Large intestine (tissue), 12 donors: ENCODE measurements around the gene CPB1. TPM values are rescaled to one million over a fixed set of nuclear protein-coding genes. Genes with fewer than 3 reads are reported as not detected.
"Not testable (repeated sequence)": the region's sequence is repeated elsewhere in the genome, so short reads cannot be mapped to it uniquely, and the experiment has no call there.

Source experiments
- DNase-seq, 2 donors: peaks; one replicate each; pipeline versions ENCODE4 v3.0.0 to v3.0.0-alpha.2; 2013
- H3K27ac ChIP-seq: one replicate; pipeline ENCODE4 v1.5.1; 2013; ENCODE audit warnings: low read length
- H3K27me3 ChIP-seq: 2 replicates; pipeline ENCODE4 v1.6.1; 2013; ENCODE audit warnings: low read length; ENCODE audit not compliant: control insufficient read depth, insufficient read depth
- H3K36me3 ChIP-seq: 2 replicates; pipeline ENCODE4 v1.6.1; 2013; ENCODE audit warnings: low read length; ENCODE audit not compliant: control insufficient read depth, insufficient read depth
- H3K4me1 ChIP-seq: one replicate; pipeline ENCODE4 v1.6.1; 2013; ENCODE audit warnings: low read length; ENCODE audit not compliant: control insufficient read depth, insufficient read depth
- H3K4me3 ChIP-seq: one replicate; pipeline ENCODE4 v1.5.1; 2013; ENCODE audit warnings: low read length
- H3K9me3 ChIP-seq: one replicate; pipeline ENCODE4 v1.6.1; 2013; ENCODE audit warnings: mild to moderate bottlenecking, low read depth, low read length, moderate library complexity; ENCODE audit not compliant: control insufficient read depth
- WGBS: methylation state at CpG from one replicate; pipeline ENCODE4 v1.1.5; 2013; ENCODE audit warnings: low lambda C conversion rate; ENCODE audit not compliant: insufficient coverage; 5-methylcytosine and 5-hydroxymethylcytosine counted together
- long read RNA-seq, 11 donors: transcript quantifications; one replicate each; lab custom pipeline, GENCODE V29; 2026
- polyA plus RNA-seq: library from polyadenylated mRNA; unstranded; fragments of 120-200 nt; gene quantifications from one replicate; pipeline ENCODE4 v1.2.1, GENCODE V29; 2013

The CPB1 gene
- 1.9 TPM for polyA plus RNA-seq
- long read RNA-seq, donor 1, result 0 reads
- long read RNA-seq, donor 2, result 0 reads
- long read RNA-seq, donor 3, result 0 reads
- long read RNA-seq, donor 4, result 0 reads
- long read RNA-seq, donor 5, result 0 reads
- long read RNA-seq, donor 6, partial matches to known transcripts, result 0 of 2 reads
- long read RNA-seq, donor 6, other reads (novel, unspliced or antisense), result 0 of 2 reads
- long read RNA-seq, donor 7, result 0 reads
- long read RNA-seq, donor 8, partial matches to known transcripts, result 0 of 2 reads
- long read RNA-seq, donor 8, other reads (novel, unspliced or antisense), result 0 of 2 reads
- long read RNA-seq, donor 9, result 0 reads
- long read RNA-seq, donor 10, partial matches to known transcripts, result 0 of 2 reads
- long read RNA-seq, donor 10, other reads (novel, unspliced or antisense), result 0 of 2 reads
- long read RNA-seq, donor 11, partial matches to known transcripts, result 0 of 2 reads
- long read RNA-seq, donor 11, other reads (novel, unspliced or antisense), result 0 of 2 reads

GRCh38 chr3:148827585-148827984 lies at the start of gene CPB1:
TSS of gene CPB1 (plus strand) at chr3:148827811. CDS start at chr3:148827824, 13 bp downstream.
- Histone ChIP-seq H3K9me3 (no peaks in the 10 kb centered on the region), H3K27me3 (no peaks in the 10 kb centered on the region), H3K4me1 (no peaks in the 10 kb centered on the region), H3K36me3 (no peaks in the 10 kb centered on the region), H3K27ac (no peak within 1 kb of the TSS), H3K4me3 (no peak within 1 kb of the TSS)
- DNase-seq, result no peak

- H3K4me3 ChIP-seq, result no peak overlapping the region
- 87% methylated on average over 3 of the region's 3 CpGs for WGBS
- H3K36me3 ChIP-seq, result no peaks in the 10 kb centered on the region
- no peaks in the 10 kb centered on the region for H3K9me3 ChIP-seq
- H3K27me3 ChIP-seq, result no peaks in the 10 kb centered on the region
- H3K27ac ChIP-seq, result no peak overlapping the region
- H3K4me1 ChIP-seq, result no peaks in the 10 kb centered on the region
- no peak for DNase-seq
Observed at GRCh38 chr3:148778926-148779325, 48.7 kb upstream of the CPB1 start.

- not testable (repeated sequence) for H3K4me1 ChIP-seq, H3K36me3 ChIP-seq, H3K9me3 ChIP-seq, DNase-seq, H3K27me3 ChIP-seq, H3K27ac ChIP-seq, H3K4me3 ChIP-seq
- WGBS, result 83% methylated on average over 4 of the region's 6 CpGs
Observed at GRCh38 chr3:148785026-148785425, 42.6 kb upstream of the CPB1 start.

- DNase-seq, H3K4me3 ChIP-seq, H3K27me3 ChIP-seq, H3K27ac ChIP-seq, H3K4me1 ChIP-seq, H3K9me3 ChIP-seq, H3K36me3 ChIP-seq: not testable (repeated sequence)
- WGBS, result no CpG with 5 or more reads among the region's 9 CpGs
Observed at GRCh38 chr3:148786159-148786558, 41.5 kb upstream of the CPB1 start.

- no CpG with 5 or more reads among the region's 6 CpGs for WGBS
Observed at GRCh38 chr3:148789146-148789545, 38.5 kb upstream of the CPB1 start.

GRCh38 chr3:148789906-148790305 lies 37.7 kb upstream of the CPB1 start:
- no peaks in the 10 kb centered on the region for H3K4me1 ChIP-seq
- H3K36me3 ChIP-seq, result no peaks in the 10 kb centered on the region
- no peaks in the 10 kb centered on the region for H3K9me3 ChIP-seq
- no peak overlapping the region for H3K27ac ChIP-seq
- H3K27me3 ChIP-seq, result no peaks in the 10 kb centered on the region
- 100% methylated on average over 2 of the region's 2 CpGs for WGBS
- H3K4me3 ChIP-seq, result no peak overlapping the region
- DNase-seq, result no peak

More at GRCh38 chr3:148789146-148789545, 38.5 kb upstream of the CPB1 start:
- no peak for DNase-seq
- H3K27me3 ChIP-seq, result no peaks in the 10 kb centered on the region
- no peak overlapping the region for H3K27ac ChIP-seq
- no peaks in the 10 kb centered on the region for H3K36me3 ChIP-seq
- no peaks in the 10 kb centered on the region for H3K4me1 ChIP-seq
- no peak overlapping the region for H3K4me3 ChIP-seq
- no peaks in the 10 kb centered on the region for H3K9me3 ChIP-seq

- Histone ChIP-seq H3K4me3 (no peak overlapping the region), H3K27me3 (no peaks in the 10 kb centered on the region), H3K27ac (no peak overlapping the region), H3K36me3 (no peaks in the 10 kb centered on the region), H3K4me1 (no peaks in the 10 kb centered on the region), H3K9me3 (no peaks in the 10 kb centered on the region)
- DNase-seq, result no peak
- no CpG with 5 or more reads among the region's 2 CpGs for WGBS
Observed at GRCh38 chr3:148790370-148790769, 37.2 kb upstream of the CPB1 start.

- H3K27me3 ChIP-seq, result no peaks in the 10 kb centered on the region
- 95% methylated on average over 4 of the region's 6 CpGs for WGBS
- no peaks in the 10 kb centered on the region for H3K9me3 ChIP-seq
- no peaks in the 10 kb centered on the region for H3K4me1 ChIP-seq
- DNase-seq, result peak in 1 of 2 donors; percentile 10
- no peaks in the 10 kb centered on the region for H3K36me3 ChIP-seq
- H3K27ac ChIP-seq, result no peak overlapping the region
- no peak overlapping the region for H3K4me3 ChIP-seq
Observed at GRCh38 chr3:148790851-148791735, 36.5 kb upstream of the CPB1 start.

- no peak for DNase-seq
- H3K27me3 ChIP-seq, result no peaks in the 10 kb centered on the region
- H3K36me3 ChIP-seq, result no peaks in the 10 kb centered on the region
- H3K4me3 ChIP-seq, result no peak overlapping the region
- H3K9me3 ChIP-seq, result no peaks in the 10 kb centered on the region
- H3K4me1 ChIP-seq, result no peaks in the 10 kb centered on the region
- H3K27ac ChIP-seq, result no peak overlapping the region
- 100% methylated on average over 1 of the region's 1 CpG for WGBS
Observed at GRCh38 chr3:148791920-148792319, 35.7 kb upstream of the CPB1 start.

GRCh38 chr3:148792516-148792915 lies 35.1 kb upstream of the CPB1 start:
- H3K4me1 ChIP-seq, result no peaks in the 10 kb centered on the region
- DNase-seq, result no peak
- H3K27ac ChIP-seq, result no peak overlapping the region
- no peak overlapping the region for H3K4me3 ChIP-seq
- H3K27me3 ChIP-seq, result no peaks in the 10 kb centered on the region
- H3K9me3 ChIP-seq, result no peaks in the 10 kb centered on the region
- no CpG with 5 or more reads among the region's 1 CpG for WGBS
- no peaks in the 10 kb centered on the region for H3K36me3 ChIP-seq
